GM21447 (cell line): ENCODE measurements around the gene SPEG.

Experiments
- ATAC-seq: cut with Tn5 transposase; IDR thresholded peaks from one replicate; pipeline ENCODE4 v1.9.1; 2021; ENCODE audit not compliant: unreplicated experiment

The SPEG gene

GRCh38 chr2:219508971-219509779, 74.5 kb downstream of the SPEG start:
- ATAC-seq: peak; percentile 27

GRCh38 chr2:219509780-219510511, 75.3 kb downstream of the SPEG start:
- peak; percentile 76 for ATAC-seq

DNA sequence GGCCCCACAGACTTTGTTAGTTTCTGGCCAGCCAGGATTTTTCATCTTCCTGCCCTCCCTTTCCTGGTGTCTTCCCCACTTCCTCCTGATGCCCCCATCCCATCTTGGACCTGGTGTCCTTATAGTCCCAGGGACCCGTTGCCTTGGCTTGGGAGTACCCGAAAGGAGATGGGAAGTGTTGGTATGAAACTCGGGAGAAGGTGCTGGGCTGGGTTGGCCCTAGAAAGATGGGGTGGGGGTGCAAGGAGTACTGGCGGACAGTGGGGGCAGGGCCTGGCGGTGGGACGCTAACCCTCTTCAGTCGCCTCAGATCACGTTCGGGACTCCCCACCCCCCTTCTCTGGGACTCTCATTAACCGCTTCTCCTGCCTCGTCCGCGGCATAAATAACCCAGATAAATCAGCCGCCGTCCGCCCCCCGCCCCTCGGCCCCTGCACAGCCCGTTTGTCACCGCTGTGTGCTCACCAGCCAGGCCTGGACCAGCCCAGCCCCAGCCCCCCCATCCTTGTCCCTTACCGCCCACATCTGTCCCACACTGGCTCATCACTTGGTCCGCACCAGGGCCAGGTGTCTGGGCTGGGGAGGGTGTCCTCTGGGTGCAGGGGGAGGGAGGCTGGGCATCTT, 76.0 kb downstream of the SPEG start:
- ATAC-seq: no peak

GRCh38 chr2:219511547-219512325, 77.1 kb downstream of the SPEG start:
- ATAC-seq: no peak

- no peak for ATAC-seq
These were observed 78.0 kb downstream of the SPEG start for GRCh38 chr2:219512524-219513216.

DNA sequence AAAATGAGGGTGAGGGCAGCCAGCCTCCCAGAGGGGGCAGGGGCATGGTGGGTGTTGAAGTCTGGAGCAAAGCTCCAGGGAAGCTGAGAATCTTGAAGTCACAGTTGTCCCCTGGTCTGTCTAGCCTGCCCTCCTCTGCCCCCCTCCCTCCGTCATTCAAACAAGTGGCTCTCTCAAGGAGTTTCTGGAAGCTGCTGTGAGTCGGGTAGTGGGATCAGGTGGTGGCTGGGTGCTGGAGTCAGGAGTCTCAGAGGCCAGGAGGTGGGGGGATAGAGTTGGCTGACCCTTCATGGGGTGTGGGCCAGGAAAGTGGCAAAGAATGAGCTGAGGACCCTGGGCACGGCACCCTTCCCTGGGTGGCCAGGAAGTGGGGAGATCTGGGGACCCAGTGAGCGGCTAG, 79.1 kb downstream of the SPEG start:
- ATAC-seq: no peak

- ATAC-seq: no peak
These were observed 79.6 kb downstream of the SPEG start, which contains the start of gene ASIC4 for GRCh38 chr2:219514196-219514761. ASIC4 (plus strand) TSS chr2:219514482; CDS start chr2:219514725, 243 bp downstream.

- ATAC-seq: no peak
These were observed 80.2 kb downstream of the SPEG start for GRCh38 chr2:219514836-219515235.

GRCh38 chr2:219515874-219516629, 81.4 kb downstream of the SPEG start:
- ATAC-seq: no peak

DNA sequence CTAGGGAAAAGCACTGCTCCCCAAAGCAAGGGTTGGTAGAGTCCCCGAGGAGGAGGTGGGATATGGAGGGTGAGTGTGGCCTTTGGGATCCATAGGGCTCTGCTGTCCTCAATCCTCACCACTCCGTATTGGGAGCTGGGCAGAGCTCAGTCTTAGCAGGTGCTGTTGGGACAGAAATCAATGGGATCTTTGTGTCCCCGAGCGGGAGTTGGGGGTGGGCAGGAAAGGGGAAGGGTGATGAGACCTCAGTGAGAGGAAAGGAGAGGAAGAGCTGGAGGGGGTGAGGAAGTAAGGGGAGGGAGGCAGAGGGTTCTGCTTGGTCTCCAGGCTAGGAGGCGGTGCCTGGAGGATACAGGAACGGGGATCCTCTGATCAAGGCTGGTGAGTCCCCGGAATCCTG, 82.2 kb downstream of the SPEG start:
- ATAC-seq: no peak

- ATAC-seq: no peak
These were observed 83.5 kb downstream of the SPEG start for GRCh38 chr2:219517954-219518778.

- no peak for ATAC-seq
These were observed 84.9 kb downstream of the SPEG start for GRCh38 chr2:219519526-219519916.

- ATAC-seq: no peak
These were observed 85.4 kb downstream of the SPEG start for GRCh38 chr2:219520079-219520478.

DNA sequence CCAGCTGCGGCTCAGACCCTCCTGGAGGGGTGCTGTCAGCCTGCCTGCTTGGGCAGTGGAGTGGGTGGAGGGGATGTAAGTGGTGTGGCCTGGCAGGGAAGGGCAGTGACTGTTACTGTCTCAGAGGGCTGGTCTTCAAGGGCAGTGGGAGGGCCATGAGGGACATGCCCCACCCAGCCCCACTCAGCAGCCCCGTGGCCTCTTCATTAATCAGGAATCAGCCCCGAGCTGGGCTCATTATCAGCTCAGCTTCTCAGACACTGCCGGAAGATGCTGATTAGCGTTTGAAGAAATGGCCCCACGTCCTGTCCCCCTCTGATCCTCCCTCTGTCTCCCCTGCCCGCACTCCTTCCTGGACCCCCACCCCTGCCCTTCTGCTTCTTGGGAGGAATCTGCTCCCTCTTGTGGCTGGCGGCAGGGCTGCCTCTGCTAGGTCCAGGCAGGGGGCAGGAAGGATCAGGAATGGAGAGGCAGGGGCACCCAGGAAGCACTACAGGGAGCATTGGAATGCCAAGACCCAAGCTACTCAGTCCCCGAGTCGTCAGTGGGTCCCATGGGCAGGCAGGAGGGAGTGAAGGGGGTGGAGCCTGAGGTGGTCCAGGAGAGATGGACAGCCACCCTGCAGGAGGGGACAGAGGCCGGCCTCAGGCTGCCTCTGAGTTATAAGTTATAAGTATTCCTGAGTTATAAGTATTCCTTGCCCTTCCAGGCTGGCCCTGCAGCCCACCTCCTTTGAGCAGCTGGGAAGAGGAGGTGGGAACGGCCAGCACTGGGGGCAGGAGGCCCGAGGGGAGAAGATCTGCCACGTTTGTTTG, 86.6 kb downstream of the SPEG start:
- ATAC-seq: no peak

DNA sequence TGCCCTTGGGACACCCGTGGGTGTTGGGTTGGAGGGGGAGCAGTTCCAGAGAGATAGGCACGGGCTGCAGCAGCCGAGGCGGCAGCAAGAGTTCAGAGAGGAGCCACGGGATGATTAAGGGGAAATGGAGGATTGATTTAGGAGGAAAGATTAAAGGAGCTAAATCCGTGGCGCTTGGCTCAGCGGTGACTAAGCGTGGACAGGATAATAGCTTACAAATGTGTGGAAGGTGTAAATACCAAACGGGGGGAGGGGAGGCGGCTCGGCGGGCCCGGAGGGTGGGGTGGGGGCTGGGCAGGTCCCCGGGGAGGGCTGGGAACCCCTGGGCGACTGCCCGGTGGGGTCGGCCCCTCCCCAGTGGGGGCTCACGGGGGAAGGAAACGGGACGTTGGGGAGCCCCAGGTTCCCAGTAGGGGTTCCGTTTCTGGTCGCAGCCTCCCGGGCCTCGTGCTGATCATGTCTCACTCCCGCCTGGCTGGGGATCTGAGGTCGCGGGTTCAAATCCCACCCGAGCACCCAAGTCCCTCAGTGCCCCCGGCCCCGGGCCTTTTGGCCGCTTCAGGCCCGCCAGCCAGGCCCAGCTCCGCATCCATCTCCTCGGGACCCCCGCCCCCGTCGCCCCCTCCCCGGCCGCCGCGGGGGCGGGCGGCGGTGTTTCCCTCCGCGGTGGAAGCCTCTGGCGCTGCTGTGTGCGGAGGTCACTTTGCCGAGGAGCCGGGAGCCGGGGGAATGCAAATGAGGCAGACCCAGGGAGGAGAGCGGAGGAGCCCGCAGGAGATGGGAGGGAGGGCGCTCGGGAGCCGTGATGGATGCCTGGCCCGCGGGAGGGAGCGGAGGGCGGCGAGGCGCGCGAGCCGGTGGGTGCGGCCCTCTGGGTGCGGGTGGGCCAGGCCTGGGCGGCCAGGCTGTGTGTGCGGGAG, 87.7 kb downstream of the SPEG start:
- ATAC-seq: no peak

- ATAC-seq: no peak
These were observed 88.5 kb downstream of the SPEG start for GRCh38 chr2:219523031-219523671.
